NT2/D1 (cell line): ENCODE data around the gene FOXE1.

Experiments used
- SUZ12 ChIP-seq: IDR thresholded peaks from 2 replicates; pipeline ENCODE4 v1.6.1; 2011; ENCODE audit not compliant: insufficient read length, insufficient read depth; ENCODE audit errors: extremely low read depth
- YY1 ChIP-seq: IDR thresholded peaks from 2 replicates; pipeline ENCODE4 v1.6.1; 2011; ENCODE audit not compliant: insufficient read length, insufficient read depth
- ZNF274 ChIP-seq: IDR thresholded peaks from 2 replicates; pipeline ENCODE4 v1.6.1; 2011; ENCODE audit warnings: mild to moderate bottlenecking, low read depth, low read length

DNA sequence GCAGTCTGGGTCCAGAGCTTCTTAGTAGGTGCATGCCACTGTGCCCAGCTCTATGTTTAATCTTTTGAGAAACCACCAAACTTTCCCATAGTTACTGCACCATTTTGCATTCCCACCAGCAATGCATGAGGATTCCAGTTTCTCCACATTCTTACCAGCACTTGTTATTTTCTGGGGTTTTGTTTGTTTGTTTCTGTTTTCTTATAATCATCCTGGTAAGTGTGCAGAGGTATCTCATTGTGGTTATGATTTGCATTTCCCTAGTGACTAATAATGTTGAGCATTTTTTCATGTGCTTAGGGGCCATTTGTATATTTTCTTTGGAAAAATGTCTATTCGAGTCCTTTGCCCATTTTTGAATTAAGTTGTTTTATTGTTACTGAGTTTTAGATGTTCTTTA, 11.4 kb downstream of the FOXE1 start:
- no peak for TF ChIP-seq SUZ12
- no peak for TF ChIP-seq ZNF274
- TF ChIP-seq YY1 = no peak
